Subcutaneous adipose tissue (tissue), 4 donors: Measurements from ENCODE around the gene AMMECR1L. TPM values are rescaled to one million over a fixed set of nuclear protein-coding genes. Genes with fewer than 3 reads are reported as not detected.

Experiments
- CTCF ChIP-seq: fragments of 450-650 bp; IDR thresholded peaks from one replicate; pipeline ENCODE4 v1.5.1; 2016; ENCODE audit warnings: low read depth, mild to moderate bottlenecking, control low read depth, antibody characterized with exemption, moderate library complexity
- total RNA-seq, 4 donors: library from RNA; depleted of rRNA; stranded (reverse); fragments of >200 nt; gene quantifications; one replicate each; pipeline ENCODE4 v1.1.0, GENCODE V29; 2016

The AMMECR1L gene
- total RNA-seq, 4 donors from 2014 or later = 13.3 to 21.5 (median 14.9) TPM

- no peak for TF ChIP-seq CTCF
Measured at GRCh38 chr2:127893033-127893432, 7.3 kb upstream of the AMMECR1L start.

- TF ChIP-seq CTCF = no peak
Measured at GRCh38 chr2:127891811-127892210, 6.1 kb upstream of the AMMECR1L start.

- TF ChIP-seq CTCF = no peak
Measured at GRCh38 chr2:127888772-127889171, 3.0 kb upstream of the AMMECR1L start.

- TF ChIP-seq CTCF = no peak
Measured at GRCh38 chr2:127887776-127888130, 2.0 kb upstream of the AMMECR1L start.

- no peak for TF ChIP-seq CTCF
Measured at GRCh38 chr2:127887082-127887775, 1.5 kb upstream of the AMMECR1L start.

- no peak for TF ChIP-seq CTCF
Measured at GRCh38 chr2:127884436-127884835, 1.3 kb downstream of the AMMECR1L start.

- TF ChIP-seq CTCF = no peak
Measured at GRCh38 chr2:127879899-127880298, 5.9 kb downstream of the AMMECR1L start.
